ENCODE data around the gene SLC6A11.

The SLC6A11 gene

GRCh38 chr3:10845001-10845761, 29.2 kb downstream of the SLC6A11 start:
- no peak overlapping the region for H2AK5ac ChIP-seq (ENCODE audit: low read length, severe bottlenecking)
- no peak overlapping the region for H4K8ac ChIP-seq (ENCODE audit: low read length)
- H3K36me3 ChIP-seq (ENCODE audit: control insufficient read depth in 1 of 2, insufficient read depth in 2 of 2, low read depth in 1 of 2, low read length in 2 of 2) = no peaks in the 10 kb centered on the region
- no peaks in the 10 kb centered on the region for H3K79me1 ChIP-seq (replicated peaks; ENCODE audit: low read length, poor library complexity, severe bottlenecking)
- no peak overlapping the region for H2BK120ac ChIP-seq (ENCODE audit: low read depth, low read length)
- H2AFZ ChIP-seq (ENCODE audit: low read depth, low read length) = no peak overlapping the region
- H2BK15ac ChIP-seq (ENCODE audit: low read depth, poor library complexity, severe bottlenecking) = no peak overlapping the region
- H2BK5ac ChIP-seq (ENCODE audit: low read depth, low read length, poor library complexity, severe bottlenecking) = no peak overlapping the region
- H4K91ac ChIP-seq (ENCODE audit: low read length) = no peak overlapping the region
- no peaks in the 10 kb centered on the region for H3K9me3 ChIP-seq (ENCODE audit: control insufficient read depth, low read length)
- no peak overlapping the region for H3K27ac ChIP-seq (ENCODE audit: low read length, poor library complexity, severe bottlenecking)
- no peak overlapping the region for H3K9ac ChIP-seq (ENCODE audit: low read length)
- no peak overlapping the region for H3K4me2 ChIP-seq (ENCODE audit: low read length, poor library complexity, severe bottlenecking)
- no peak overlapping the region for H2BK12ac ChIP-seq (ENCODE audit: low read length in 2 of 2)
- no peak for DNase-seq
- H3K14ac ChIP-seq (ENCODE audit: low read length in 2 of 2) = no peak overlapping the region
- no peak overlapping the region for H3K23ac ChIP-seq (ENCODE audit: low read length in 2 of 2)
- no peak overlapping the region for H3K4ac ChIP-seq (ENCODE audit: low read depth in 1 of 2, low read length in 2 of 2)
- no peak overlapping the region for H3K4me3 ChIP-seq (ENCODE audit: insufficient read depth in 1 of 2, low read depth in 1 of 2, low read length in 2 of 2)
- peaks cover 4 to 75% of the 10 kb centered on the region in 2 experiments for H3K27me3 ChIP-seq (ENCODE audit: control insufficient read depth in 1 of 2, insufficient read depth in 1 of 2, low read length in 2 of 2)
- 58% methylated on average over 6 of the region's 6 CpGs for WGBS
- H3K18ac ChIP-seq (ENCODE audit: low read depth in 1 of 2, low read length in 2 of 2) = no peak overlapping the region
- H3K4me1 ChIP-seq (ENCODE audit: control insufficient read depth, insufficient read depth, low read depth, low read length) = no peaks in the 10 kb centered on the region

DNA sequence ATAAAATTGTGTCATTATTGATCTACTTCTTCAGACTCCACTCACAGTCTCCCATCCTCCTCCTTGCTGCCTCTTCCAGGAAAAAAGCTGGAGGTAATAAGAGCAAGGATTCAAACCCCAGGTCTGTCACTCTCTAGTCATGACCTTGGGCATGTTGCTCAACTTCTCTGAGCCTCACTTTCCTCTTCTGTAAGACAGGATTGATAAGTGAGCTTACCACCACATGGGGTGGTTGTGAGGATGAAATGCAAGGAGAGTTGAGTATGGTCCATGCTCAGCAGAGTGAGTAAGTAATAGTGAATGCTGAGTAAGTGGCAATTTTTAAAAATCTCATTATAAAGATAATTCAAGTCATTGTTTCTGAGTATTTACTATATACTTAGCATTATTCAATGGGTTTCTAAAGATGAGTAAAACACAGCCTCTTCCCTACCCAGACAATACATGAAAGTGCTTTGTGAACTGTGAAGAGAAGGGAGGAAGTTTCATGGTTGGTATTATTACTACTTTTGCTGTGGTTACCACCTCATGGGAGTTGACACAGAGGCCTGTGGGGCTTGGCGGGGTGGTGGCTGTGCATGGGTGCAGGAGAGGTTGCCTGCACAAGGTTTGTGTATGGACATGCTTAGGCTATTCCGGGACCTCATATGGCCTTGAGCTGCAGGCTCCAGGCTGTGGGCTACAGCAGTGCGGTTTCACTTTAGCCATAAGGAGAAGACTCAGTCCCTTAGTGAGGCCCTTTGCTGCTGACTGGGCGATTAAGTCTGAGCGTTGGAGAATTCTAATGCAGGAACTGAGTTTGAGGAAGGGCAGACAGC, 30.0 kb downstream of the SLC6A11 start:
- Histone ChIP-seq H2BK15ac (ENCODE audit: low read depth, poor library complexity, severe bottlenecking) (no peak overlapping the region), H3K4ac (ENCODE audit: low read depth in 1 of 2, low read length in 2 of 2) (no peak overlapping the region), H3K36me3 (ENCODE audit: control insufficient read depth in 1 of 2, insufficient read depth in 2 of 2, low read depth in 1 of 2, low read length in 2 of 2) (no peaks in the 10 kb centered on the region), H3K79me1 (replicated peaks; ENCODE audit: low read length, poor library complexity, severe bottlenecking) (no peaks in the 10 kb centered on the region), H3K4me2 (ENCODE audit: low read length, poor library complexity, severe bottlenecking) (no peak overlapping the region), H2BK120ac (ENCODE audit: low read depth, low read length) (no peak overlapping the region), H4K8ac (ENCODE audit: low read length) (no peak overlapping the region), H3K4me1 (ENCODE audit: control insufficient read depth, insufficient read depth, low read depth, low read length) (no peaks in the 10 kb centered on the region), H4K91ac (ENCODE audit: low read length) (no peak overlapping the region), H3K4me3 (ENCODE audit: insufficient read depth in 1 of 2, low read depth in 1 of 2, low read length in 2 of 2) (no peak overlapping the region), H3K14ac (ENCODE audit: low read length in 2 of 2) (no peak overlapping the region), H2BK5ac (ENCODE audit: low read depth, low read length, poor library complexity, severe bottlenecking) (no peak overlapping the region), H3K23ac (ENCODE audit: low read length in 2 of 2) (no peak overlapping the region), H2BK12ac (ENCODE audit: low read length in 2 of 2) (no peak overlapping the region), H2AFZ (ENCODE audit: low read depth, low read length) (no peak overlapping the region), H3K9me3 (ENCODE audit: control insufficient read depth, low read length) (no peaks in the 10 kb centered on the region), H2AK5ac (ENCODE audit: low read length, severe bottlenecking) (no peak overlapping the region), H3K18ac (ENCODE audit: low read depth in 1 of 2, low read length in 2 of 2) (no peak overlapping the region), H3K27ac (ENCODE audit: low read length, poor library complexity, severe bottlenecking) (no peak overlapping the region), H3K9ac (ENCODE audit: low read length) (no peak overlapping the region), H3K27me3 (ENCODE audit: control insufficient read depth in 1 of 2, insufficient read depth in 1 of 2, low read length in 2 of 2) (peaks cover 4 to 67% of the 10 kb centered on the region in 2 experiments)
- DNase-seq = no peak
- 79% methylated on average over 5 of the region's 5 CpGs for WGBS

DNA sequence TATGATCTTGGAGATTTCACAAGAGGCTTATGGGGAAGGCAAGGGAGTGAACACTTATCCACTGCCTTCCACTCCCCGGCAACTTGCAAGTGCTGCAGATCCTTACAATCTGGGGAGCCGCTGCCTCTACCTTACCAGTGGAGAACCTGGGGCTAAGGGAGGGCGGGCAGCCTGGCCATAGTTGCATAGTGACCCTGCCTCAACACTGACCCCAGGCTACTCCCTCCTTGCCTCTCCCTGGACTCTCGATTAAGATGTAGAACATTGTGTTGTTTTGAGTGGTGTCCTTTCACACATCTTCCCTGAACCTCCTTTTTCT, 30.6 kb downstream of the SLC6A11 start:
- Histone ChIP-seq H3K14ac (ENCODE audit: low read length in 2 of 2) (no peak overlapping the region), H3K27me3 (ENCODE audit: control insufficient read depth in 1 of 2, insufficient read depth in 1 of 2, low read length in 2 of 2) (peaks cover 4 to 66% of the 10 kb centered on the region in 2 experiments), H2AFZ (ENCODE audit: low read depth, low read length) (no peak overlapping the region), H3K79me1 (replicated peaks; ENCODE audit: low read length, poor library complexity, severe bottlenecking) (no peaks in the 10 kb centered on the region), H3K4me1 (ENCODE audit: control insufficient read depth, insufficient read depth, low read depth, low read length) (no peaks in the 10 kb centered on the region), H2BK12ac (ENCODE audit: low read length in 2 of 2) (no peak overlapping the region), H3K18ac (ENCODE audit: low read depth in 1 of 2, low read length in 2 of 2) (no peak overlapping the region), H4K8ac (ENCODE audit: low read length) (no peak overlapping the region), H3K23ac (ENCODE audit: low read length in 2 of 2) (no peak overlapping the region), H2BK120ac (ENCODE audit: low read depth, low read length) (no peak overlapping the region), H2AK5ac (ENCODE audit: low read length, severe bottlenecking) (no peak overlapping the region), H3K36me3 (ENCODE audit: control insufficient read depth in 1 of 2, insufficient read depth in 2 of 2, low read depth in 1 of 2, low read length in 2 of 2) (no peaks in the 10 kb centered on the region), H3K9me3 (ENCODE audit: control insufficient read depth, low read length) (no peaks in the 10 kb centered on the region), H3K27ac (ENCODE audit: low read length, poor library complexity, severe bottlenecking) (no peak overlapping the region), H3K4me3 (ENCODE audit: insufficient read depth in 1 of 2, low read depth in 1 of 2, low read length in 2 of 2) (no peak overlapping the region), H3K4ac (ENCODE audit: low read depth in 1 of 2, low read length in 2 of 2) (no peak overlapping the region), H2BK15ac (ENCODE audit: low read depth, poor library complexity, severe bottlenecking) (no peak overlapping the region), H3K4me2 (ENCODE audit: low read length, poor library complexity, severe bottlenecking) (no peak overlapping the region), H4K91ac (ENCODE audit: low read length) (no peak overlapping the region), H2BK5ac (ENCODE audit: low read depth, low read length, poor library complexity, severe bottlenecking) (no peak overlapping the region), H3K9ac (ENCODE audit: low read length) (no peak overlapping the region)
- no peak for DNase-seq
- WGBS = 65% methylated on average over 3 of the region's 4 CpGs

GRCh38 chr3:10848261-10848660, 32.2 kb downstream of the SLC6A11 start:
- Histone ChIP-seq H4K8ac (ENCODE audit: low read length) (no peak overlapping the region), H2BK120ac (ENCODE audit: low read depth, low read length) (no peak overlapping the region), H2AFZ (ENCODE audit: low read depth, low read length) (no peak overlapping the region), H3K27me3 (ENCODE audit: control insufficient read depth in 1 of 2, insufficient read depth in 1 of 2, low read length in 2 of 2) (peaks cover 4 to 65% of the 10 kb centered on the region in 2 experiments), H2BK12ac (ENCODE audit: low read length in 2 of 2) (no peak overlapping the region), H4K91ac (ENCODE audit: low read length) (no peak overlapping the region), H3K4me2 (ENCODE audit: low read length, poor library complexity, severe bottlenecking) (no peak overlapping the region), H3K18ac (ENCODE audit: low read depth in 1 of 2, low read length in 2 of 2) (no peak overlapping the region), H3K36me3 (ENCODE audit: control insufficient read depth in 1 of 2, insufficient read depth in 2 of 2, low read depth in 1 of 2, low read length in 2 of 2) (no peaks in the 10 kb centered on the region), H3K27ac (ENCODE audit: low read length, poor library complexity, severe bottlenecking) (no peak overlapping the region), H3K79me1 (replicated peaks; ENCODE audit: low read length, poor library complexity, severe bottlenecking) (no peaks in the 10 kb centered on the region), H2AK5ac (ENCODE audit: low read length, severe bottlenecking) (no peak overlapping the region), H2BK5ac (ENCODE audit: low read depth, low read length, poor library complexity, severe bottlenecking) (no peak overlapping the region), H3K4me1 (ENCODE audit: control insufficient read depth, insufficient read depth, low read depth, low read length) (no peaks in the 10 kb centered on the region), H2BK15ac (ENCODE audit: low read depth, poor library complexity, severe bottlenecking) (no peak overlapping the region), H3K9me3 (ENCODE audit: control insufficient read depth, low read length) (no peaks in the 10 kb centered on the region), H3K4ac (ENCODE audit: low read depth in 1 of 2, low read length in 2 of 2) (no peak overlapping the region), H3K4me3 (ENCODE audit: insufficient read depth in 1 of 2, low read depth in 1 of 2, low read length in 2 of 2) (no peak overlapping the region), H3K23ac (ENCODE audit: low read length in 2 of 2) (no peak overlapping the region), H3K14ac (ENCODE audit: low read length in 2 of 2) (no peak overlapping the region), H3K9ac (ENCODE audit: low read length) (no peak overlapping the region)
- DNase-seq = no peak
- 50% methylated on average over 3 of the region's 3 CpGs for WGBS
